ENCODE measurements around the gene TM2D3.

The TM2D3 gene

GRCh38 chr15:101686718-101687117, 34.5 kb upstream of the TM2D3 start:
- H3K27ac ChIP-seq = no peak overlapping the region
- no peak for TF ChIP-seq CTCF (conservative IDR thresholded peaks at IDR 0.05)

- no peak overlapping the region for H3K27ac ChIP-seq
These were observed 32.7 kb upstream of the TM2D3 start for GRCh38 chr15:101684877-101685276.

GRCh38 chr15:101684384-101684783, 32.2 kb upstream of the TM2D3 start:
- no peak for TF ChIP-seq CTCF (conservative IDR thresholded peaks at IDR 0.05)
- H3K27ac ChIP-seq = no peak overlapping the region

More at GRCh38 chr15:101684877-101685276, 32.7 kb upstream of the TM2D3 start:
- no peak for TF ChIP-seq CTCF (conservative IDR thresholded peaks at IDR 0.05)

GRCh38 chr15:101679806-101680205, 27.6 kb upstream of the TM2D3 start:
- TF ChIP-seq CTCF (conservative IDR thresholded peaks at IDR 0.05) = no peak
- H3K27ac ChIP-seq = no peak overlapping the region

- no peak for TF ChIP-seq CTCF (conservative IDR thresholded peaks at IDR 0.05)
- no peak overlapping the region for H3K27ac ChIP-seq
These were observed 24.7 kb upstream of the TM2D3 start for GRCh38 chr15:101676921-101677329.

- TF ChIP-seq CTCF (conservative IDR thresholded peaks at IDR 0.05) = no peak
- H3K27ac ChIP-seq = no peak overlapping the region
These were observed 23.8 kb upstream of the TM2D3 start for GRCh38 chr15:101675796-101676582.

GRCh38 chr15:101675015-101675414, 22.8 kb upstream of the TM2D3 start:
- no peak overlapping the region for H3K27ac ChIP-seq

More at GRCh38 chr15:101675015-101675414, 22.8 kb upstream of the TM2D3 start:
- TF ChIP-seq CTCF (conservative IDR thresholded peaks at IDR 0.05) = no peak
